Erythroblast (primary cell): Measurements from ENCODE around the gene QPRT.

Experiments used
- GATA1 ChIP-seq: IDR thresholded peaks from 2 replicates; pipeline ENCODE4 v1.6.1; 2011; ENCODE audit warnings: low read depth, mild to moderate bottlenecking, control low read depth, low read length, moderate library complexity
- POLR2A ChIP-seq: IDR thresholded peaks from 2 replicates; pipeline ENCODE4 v1.6.1; 2011; ENCODE audit warnings: mild to moderate bottlenecking, low read length

- TF ChIP-seq POLR2A (no peak), GATA1 (no peak)
Measured at GRCh38 chr16:29738514-29738913, 59.5 kb downstream of the QPRT start.
